Erythroblast (primary cell): ENCODE results near the gene KAT6B.
"Not testable (repeated sequence)": the region's sequence is repeated elsewhere in the genome, so short reads cannot be mapped to it uniquely, and the experiment has no call there.

Experiments used
- GATA1 ChIP-seq: IDR thresholded peaks from 2 replicates; pipeline ENCODE4 v1.6.1; 2011; ENCODE audit warnings: low read depth, mild to moderate bottlenecking, control low read depth, low read length, moderate library complexity
- POLR2A ChIP-seq: IDR thresholded peaks from 2 replicates; pipeline ENCODE4 v1.6.1; 2011; ENCODE audit warnings: mild to moderate bottlenecking, low read length

GRCh38 chr10:74791979-74792378, 34.4 kb upstream of the KAT6B start:
- TF ChIP-seq POLR2A, GATA1: not testable (repeated sequence)
